SH-SY5Y (cell line): Measurements from ENCODE around the gene CTNND2.

Experiments used
- GATA2 ChIP-seq: IDR thresholded peaks from 2 replicates; pipeline ENCODE4 v1.6.1; 2011; ENCODE audit warnings: mild to moderate bottlenecking, low read depth, low read length
- GATA3 ChIP-seq: IDR thresholded peaks from 2 replicates; pipeline ENCODE4 v1.6.1; 2011; ENCODE audit warnings: low read depth, mild to moderate bottlenecking, low read length, moderate library complexity

- no peak for TF ChIP-seq GATA2
- TF ChIP-seq GATA3, result no peak
Observed at GRCh38 chr5:11909471-11909870, 5.2 kb upstream of the CTNND2 start.
